A549 (cell line): ENCODE measurements around the gene FHIT.

Experiments
- BHLHE40 ChIP-seq: IDR thresholded peaks from 2 replicates; pipeline ENCODE4 v1.6.1; 2012; ENCODE audit warnings: low read depth, low read length, inconsistent platforms
- RAD21 ChIP-seq, 2 experiments: fragments of >200 bp in 1 of 2; sonication (Bioruptor Twin) in 1 of 2; formaldehyde crosslinking in 1 of 2; IDR thresholded peaks in 1 of 2; conservative IDR thresholded peaks in 1 of 2; 2 replicates in 1 of 2; 3 replicates in 1 of 2; pipeline ENCODE4 v1.6.1; 2012 to 2018; ENCODE audit warnings: inconsistent platforms in 1 of 2
- TF ChIP-seq, protein P1 (sequence below): IDR thresholded peaks from 2 replicates; pipeline ENCODE4 v1.6.1; 2012
- TF ChIP-seq, protein P2 (sequence below): fragments of >200 bp; sonication (Bioruptor Twin); formaldehyde crosslinking; IDR thresholded peaks from 3 replicates; pipeline ENCODE4 v1.5.1; 2016

DNA sequence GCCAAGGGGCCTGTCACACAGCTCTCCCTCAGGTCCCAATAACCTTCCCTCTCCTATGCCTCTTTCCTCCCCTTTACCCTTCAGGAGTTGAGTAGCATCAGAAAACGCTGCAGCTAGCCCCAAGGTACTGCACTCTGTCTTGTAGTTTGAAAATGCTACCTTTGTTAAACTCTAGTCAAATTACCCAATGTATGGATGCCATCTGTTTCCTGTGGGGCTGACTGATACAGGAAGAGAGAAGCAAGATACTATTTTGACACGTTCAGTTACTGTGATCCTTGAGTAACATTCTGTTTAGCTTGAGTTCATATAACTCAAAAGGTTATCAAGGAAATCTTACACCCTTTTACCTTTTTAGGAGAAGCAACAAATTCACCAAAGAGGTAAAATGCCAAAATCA, 493.1 kb downstream of the FHIT start:
- TF ChIP-seq, protein P1, sequence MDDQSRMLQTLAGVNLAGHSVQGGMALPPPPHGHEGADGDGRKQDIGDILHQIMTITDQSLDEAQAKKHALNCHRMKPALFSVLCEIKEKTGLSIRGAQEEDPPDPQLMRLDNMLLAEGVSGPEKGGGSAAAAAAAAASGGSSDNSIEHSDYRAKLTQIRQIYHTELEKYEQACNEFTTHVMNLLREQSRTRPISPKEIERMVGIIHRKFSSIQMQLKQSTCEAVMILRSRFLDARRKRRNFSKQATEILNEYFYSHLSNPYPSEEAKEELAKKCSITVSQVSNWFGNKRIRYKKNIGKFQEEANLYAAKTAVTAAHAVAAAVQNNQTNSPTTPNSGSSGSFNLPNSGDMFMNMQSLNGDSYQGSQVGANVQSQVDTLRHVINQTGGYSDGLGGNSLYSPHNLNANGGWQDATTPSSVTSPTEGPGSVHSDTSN = no peak
- TF ChIP-seq BHLHE40 (no peak), RAD21 (conservative IDR thresholded peaks at IDR 0.05 in 1 of 2, IDR thresholded peaks at IDR 0.05 in 1 of 2) (no peak)
- TF ChIP-seq, protein P2, sequence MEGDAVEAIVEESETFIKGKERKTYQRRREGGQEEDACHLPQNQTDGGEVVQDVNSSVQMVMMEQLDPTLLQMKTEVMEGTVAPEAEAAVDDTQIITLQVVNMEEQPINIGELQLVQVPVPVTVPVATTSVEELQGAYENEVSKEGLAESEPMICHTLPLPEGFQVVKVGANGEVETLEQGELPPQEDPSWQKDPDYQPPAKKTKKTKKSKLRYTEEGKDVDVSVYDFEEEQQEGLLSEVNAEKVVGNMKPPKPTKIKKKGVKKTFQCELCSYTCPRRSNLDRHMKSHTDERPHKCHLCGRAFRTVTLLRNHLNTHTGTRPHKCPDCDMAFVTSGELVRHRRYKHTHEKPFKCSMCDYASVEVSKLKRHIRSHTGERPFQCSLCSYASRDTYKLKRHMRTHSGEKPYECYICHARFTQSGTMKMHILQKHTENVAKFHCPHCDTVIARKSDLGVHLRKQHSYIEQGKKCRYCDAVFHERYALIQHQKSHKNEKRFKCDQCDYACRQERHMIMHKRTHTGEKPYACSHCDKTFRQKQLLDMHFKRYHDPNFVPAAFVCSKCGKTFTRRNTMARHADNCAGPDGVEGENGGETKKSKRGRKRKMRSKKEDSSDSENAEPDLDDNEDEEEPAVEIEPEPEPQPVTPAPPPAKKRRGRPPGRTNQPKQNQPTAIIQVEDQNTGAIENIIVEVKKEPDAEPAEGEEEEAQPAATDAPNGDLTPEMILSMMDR = no peak
